Sigmoid colon (tissue), 4 donors: Measurements from ENCODE around the gene PACRG.

ENCODE experiments used
- POLR2AphosphoS5 ChIP-seq, 4 donors: sonication (generic); formaldehyde crosslinking; IDR thresholded peaks; one replicate each; pipeline ENCODE4 v1.6.1; 2017; ENCODE audit warnings: antibody characterized with exemption in 4 of 4
- TF ChIP-seq, protein P1 (sequence below), 4 experiments: fragments of 450-650 bp in 3 of 4; fragments of 200-600 bp in 1 of 4; IDR thresholded peaks; one replicate each; pipeline ENCODE4 v1.5.1; 2016 to 2019; ENCODE audit warnings: antibody characterized with exemption in 4 of 4, mild to moderate bottlenecking in 3 of 4, moderate library complexity in 2 of 4

DNA sequence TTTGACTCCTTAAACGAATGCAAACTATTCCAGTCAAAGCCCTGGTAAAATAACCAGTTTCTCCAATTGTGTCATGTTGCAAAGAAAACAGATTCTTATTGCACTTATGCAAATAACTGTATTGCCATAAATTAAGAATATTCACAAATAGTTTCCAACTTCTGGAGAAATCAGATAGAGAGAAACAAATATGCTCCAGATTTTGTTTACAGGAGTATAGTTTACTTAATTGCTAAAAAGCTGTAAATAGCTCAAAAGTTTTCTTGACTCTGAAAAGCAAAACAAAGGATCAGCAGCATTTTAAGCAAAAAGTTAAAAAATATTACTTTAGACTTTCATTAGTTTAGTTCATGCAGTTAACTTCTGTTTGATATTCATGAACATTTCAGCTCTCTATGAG lies 304.2 kb downstream of the PACRG start:
- TF ChIP-seq, protein P1, sequence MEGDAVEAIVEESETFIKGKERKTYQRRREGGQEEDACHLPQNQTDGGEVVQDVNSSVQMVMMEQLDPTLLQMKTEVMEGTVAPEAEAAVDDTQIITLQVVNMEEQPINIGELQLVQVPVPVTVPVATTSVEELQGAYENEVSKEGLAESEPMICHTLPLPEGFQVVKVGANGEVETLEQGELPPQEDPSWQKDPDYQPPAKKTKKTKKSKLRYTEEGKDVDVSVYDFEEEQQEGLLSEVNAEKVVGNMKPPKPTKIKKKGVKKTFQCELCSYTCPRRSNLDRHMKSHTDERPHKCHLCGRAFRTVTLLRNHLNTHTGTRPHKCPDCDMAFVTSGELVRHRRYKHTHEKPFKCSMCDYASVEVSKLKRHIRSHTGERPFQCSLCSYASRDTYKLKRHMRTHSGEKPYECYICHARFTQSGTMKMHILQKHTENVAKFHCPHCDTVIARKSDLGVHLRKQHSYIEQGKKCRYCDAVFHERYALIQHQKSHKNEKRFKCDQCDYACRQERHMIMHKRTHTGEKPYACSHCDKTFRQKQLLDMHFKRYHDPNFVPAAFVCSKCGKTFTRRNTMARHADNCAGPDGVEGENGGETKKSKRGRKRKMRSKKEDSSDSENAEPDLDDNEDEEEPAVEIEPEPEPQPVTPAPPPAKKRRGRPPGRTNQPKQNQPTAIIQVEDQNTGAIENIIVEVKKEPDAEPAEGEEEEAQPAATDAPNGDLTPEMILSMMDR (IDR thresholded peaks at IDR 0.05), result no peak
- TF ChIP-seq POLR2AphosphoS5 (IDR thresholded peaks at IDR 0.05), result no peak
